ENCODE results near the gene ZNF668. TPM values are rescaled to one million over a fixed set of nuclear protein-coding genes. Genes with fewer than 3 reads are reported as not detected.

Gene ZNF668
- total and polyA plus RNA-seq, 2 of the 13 experiments (the other 11 are each of a cell fraction or from before 2014, with no cell fraction given) = 3.8 to 9.8 TPM

GRCh38 chr16:31072540-31073141 lies 1.4 kb downstream of the ZNF668 start (continued):
- no peak for TF ChIP-seq LRRFIP1 (CRISPR knock-in tag; conservative IDR thresholded peaks at IDR 0.05)
- no peak for TF ChIP-seq NFE2L1 (CRISPR knock-in tag; IDR thresholded peaks at IDR 0.05; ENCODE audit: borderline replicate concordance)
- no peak for TF ChIP-seq RBAK (CRISPR knock-in tag; IDR thresholded peaks at IDR 0.05)
- peak; percentile 62; the same call in 1 of the 2 replicates for TF ChIP-seq ZNF264 (CRISPR knock-in tag; IDR thresholded peaks at IDR 0.05)
- TF ChIP-seq JUN (CRISPR knock-in tag; IDR thresholded peaks at IDR 0.05) = no peak
- TF ChIP-seq, protein P1, sequence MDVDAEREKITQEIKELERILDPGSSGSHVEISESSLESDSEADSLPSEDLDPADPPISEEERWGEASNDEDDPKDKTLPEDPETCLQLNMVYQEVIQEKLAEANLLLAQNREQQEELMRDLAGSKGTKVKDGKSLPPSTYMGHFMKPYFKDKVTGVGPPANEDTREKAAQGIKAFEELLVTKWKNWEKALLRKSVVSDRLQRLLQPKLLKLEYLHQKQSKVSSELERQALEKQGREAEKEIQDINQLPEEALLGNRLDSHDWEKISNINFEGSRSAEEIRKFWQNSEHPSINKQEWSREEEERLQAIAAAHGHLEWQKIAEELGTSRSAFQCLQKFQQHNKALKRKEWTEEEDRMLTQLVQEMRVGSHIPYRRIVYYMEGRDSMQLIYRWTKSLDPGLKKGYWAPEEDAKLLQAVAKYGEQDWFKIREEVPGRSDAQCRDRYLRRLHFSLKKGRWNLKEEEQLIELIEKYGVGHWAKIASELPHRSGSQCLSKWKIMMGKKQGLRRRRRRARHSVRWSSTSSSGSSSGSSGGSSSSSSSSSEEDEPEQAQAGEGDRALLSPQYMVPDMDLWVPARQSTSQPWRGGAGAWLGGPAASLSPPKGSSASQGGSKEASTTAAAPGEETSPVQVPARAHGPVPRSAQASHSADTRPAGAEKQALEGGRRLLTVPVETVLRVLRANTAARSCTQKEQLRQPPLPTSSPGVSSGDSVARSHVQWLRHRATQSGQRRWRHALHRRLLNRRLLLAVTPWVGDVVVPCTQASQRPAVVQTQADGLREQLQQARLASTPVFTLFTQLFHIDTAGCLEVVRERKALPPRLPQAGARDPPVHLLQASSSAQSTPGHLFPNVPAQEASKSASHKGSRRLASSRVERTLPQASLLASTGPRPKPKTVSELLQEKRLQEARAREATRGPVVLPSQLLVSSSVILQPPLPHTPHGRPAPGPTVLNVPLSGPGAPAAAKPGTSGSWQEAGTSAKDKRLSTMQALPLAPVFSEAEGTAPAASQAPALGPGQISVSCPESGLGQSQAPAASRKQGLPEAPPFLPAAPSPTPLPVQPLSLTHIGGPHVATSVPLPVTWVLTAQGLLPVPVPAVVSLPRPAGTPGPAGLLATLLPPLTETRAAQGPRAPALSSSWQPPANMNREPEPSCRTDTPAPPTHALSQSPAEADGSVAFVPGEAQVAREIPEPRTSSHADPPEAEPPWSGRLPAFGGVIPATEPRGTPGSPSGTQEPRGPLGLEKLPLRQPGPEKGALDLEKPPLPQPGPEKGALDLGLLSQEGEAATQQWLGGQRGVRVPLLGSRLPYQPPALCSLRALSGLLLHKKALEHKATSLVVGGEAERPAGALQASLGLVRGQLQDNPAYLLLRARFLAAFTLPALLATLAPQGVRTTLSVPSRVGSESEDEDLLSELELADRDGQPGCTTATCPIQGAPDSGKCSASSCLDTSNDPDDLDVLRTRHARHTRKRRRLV (CRISPR knock-in tag; IDR thresholded peaks at IDR 0.05) = 0 out of 2 replicates have a peak, but pooled peaks have one; percentile 13
- peak; percentile 54; the same call in 1 of the 2 replicates for TF ChIP-seq TBX2 (CRISPR knock-in tag; IDR thresholded peaks at IDR 0.05; ENCODE audit: borderline replicate concordance)
- TF ChIP-seq ZNF766 (CRISPR knock-in tag; IDR thresholded peaks at IDR 0.05; ENCODE audit: borderline replicate concordance) = no peak
- TF ChIP-seq ZNF773 (CRISPR knock-in tag; IDR thresholded peaks at IDR 0.05; ENCODE audit: borderline replicate concordance) = no peak
- no peak for TF ChIP-seq ZBTB14 (CRISPR knock-in tag; IDR thresholded peaks at IDR 0.05)
- no peak for TF ChIP-seq ZFP62 (CRISPR knock-in tag; IDR thresholded peaks at IDR 0.05)
- TF ChIP-seq ZNF331 (CRISPR knock-in tag; IDR thresholded peaks at IDR 0.05) = no peak
- TF ChIP-seq HHEX (CRISPR knock-in tag; IDR thresholded peaks at IDR 0.05) = no peak
- peak; percentile 82; the same call in 1 of the 2 replicates for TF ChIP-seq ZNF280B (CRISPR knock-in tag; IDR thresholded peaks at IDR 0.05; ENCODE audit: borderline replicate concordance)
- no peak for TF ChIP-seq UBTF (CRISPR knock-in tag; IDR thresholded peaks at IDR 0.05)
- TF ChIP-seq HDAC1 (CRISPR knock-in tag; IDR thresholded peaks at IDR 0.05) = peak; percentile 50
- TF ChIP-seq MED1 (CRISPR knock-in tag; IDR thresholded peaks at IDR 0.05) = no peak

Measured in HepG2 (cell line).